ENCODE data around the gene KIF26A. TPM values are rescaled to one million over a fixed set of nuclear protein-coding genes. Genes with fewer than 3 reads are reported as not detected.

KIF26A gene
- total RNA-seq, 4 donors from 2014 or later: 0.53 to 5.8 (median 1.6) TPM

- peak in 1 of 3 donors; percentile 42 for DNase-seq
Measured at GRCh38 chr14:104135904-104136471, 2.4 kb upstream of the KIF26A start.

GRCh38 chr14:104136472-104137296, 1.7 kb upstream of the KIF26A start:
- H3K9me3 ChIP-seq: no peaks in the 10 kb centered on the region
- H3K27me3 ChIP-seq: peaks cover 0 to 37% of the 10 kb centered on the region in 2 donors
- no peaks in the 10 kb centered on the region for H3K36me3 ChIP-seq
- TF ChIP-seq POLR2A (IDR thresholded peaks at IDR 0.05) (no peak), CTCF (IDR thresholded peaks at IDR 0.05) (no peak)
- peak overlapping the region in 2 of 4 donors; percentile 6 to 32 for H3K4me3 ChIP-seq
- peak in 2 of 3 donors; percentile 39 to 47 for DNase-seq
- H3K27ac ChIP-seq: no peak overlapping the region
- peaks cover 0 to 25% (median 15%) of the 10 kb centered on the region in 4 donors for H3K4me1 ChIP-seq

More at GRCh38 chr14:104135904-104136471, 2.4 kb upstream of the KIF26A start:
- peaks cover 0 to 37% of the 10 kb centered on the region in 2 donors for H3K27me3 ChIP-seq
- peak overlapping the region in 2 of 4 donors; percentile 6 to 32 for H3K4me3 ChIP-seq
- TF ChIP-seq POLR2A (IDR thresholded peaks at IDR 0.05): no peak
- no peak for TF ChIP-seq CTCF (IDR thresholded peaks at IDR 0.05)
- H3K9me3 ChIP-seq: no peaks in the 10 kb centered on the region
- H3K36me3 ChIP-seq: no peaks in the 10 kb centered on the region
- no peak overlapping the region for H3K27ac ChIP-seq
- H3K4me1 ChIP-seq: peaks cover 0 to 25% (median 15%) of the 10 kb centered on the region in 4 donors

GRCh38 chr14:104137297-104138097, 890 bp upstream of the KIF26A start:
- H3K4me1 ChIP-seq: peaks cover 0 to 25% (median 15%) of the 10 kb centered on the region in 4 donors
- TF ChIP-seq CTCF (IDR thresholded peaks at IDR 0.05): peak; percentile 23 to 92 (median 86)
- no peak for TF ChIP-seq POLR2A (IDR thresholded peaks at IDR 0.05)
- peak overlapping the region in 1 of 4 donors; percentile 4 for H3K27ac ChIP-seq
- no peaks in the 10 kb centered on the region for H3K9me3 ChIP-seq
- H3K36me3 ChIP-seq: no peaks in the 10 kb centered on the region
- peak overlapping the region; percentile 27 to 52 (median 50) for H3K4me3 ChIP-seq
- peaks cover 0 to 37% of the 10 kb centered on the region in 2 donors for H3K27me3 ChIP-seq
- peak; percentile 26 to 81 (median 73) for DNase-seq

- Histone ChIP-seq H3K9me3 (no peaks in the 10 kb centered on the region), H3K4me3 (peak overlapping the region; percentile 27 to 52 (median 50)), H3K27me3 (peaks cover 0 to 37% of the 10 kb centered on the region in 2 donors), H3K4me1 (peaks cover 0 to 25% (median 15%) of the 10 kb centered on the region in 4 donors), H3K36me3 (no peaks in the 10 kb centered on the region), H3K27ac (no peak overlapping the region)
- no peak for TF ChIP-seq CTCF (IDR thresholded peaks at IDR 0.05)
- peak in 1 of 3 donors; percentile 47 for DNase-seq
Measured at GRCh38 chr14:104138718-104139459, 502 bp downstream of the KIF26A start.
